ENCODE measurements around the gene PDP2. TPM values are rescaled to one million over a fixed set of nuclear protein-coding genes. Genes with fewer than 3 reads are reported as not detected.
A peak's percentile ranks its signal among the peaks of the same experiment; 100 is the strongest.

Gene PDP2
- total RNA-seq, 1 donor from 2014 or later = 18.0 TPM

- Mint-ChIP-seq H3K27me3 (ENCODE audit: low read depth) (peaks cover 70% of the 10 kb centered on the region), H3K4me1 (peaks cover 7% of the 10 kb centered on the region), H3K4me3 (no peak overlapping the region), H3K36me3 (ENCODE audit: low read depth) (no peaks in the 10 kb centered on the region), H3K9me3 (no peaks in the 10 kb centered on the region), H3K27ac (ENCODE audit: unreplicated experiment) (peak overlapping the region; percentile 19)
- no peak for DNase-seq (ENCODE audit: low read depth, low spot score)
- TF ChIP-seq, protein P1, sequence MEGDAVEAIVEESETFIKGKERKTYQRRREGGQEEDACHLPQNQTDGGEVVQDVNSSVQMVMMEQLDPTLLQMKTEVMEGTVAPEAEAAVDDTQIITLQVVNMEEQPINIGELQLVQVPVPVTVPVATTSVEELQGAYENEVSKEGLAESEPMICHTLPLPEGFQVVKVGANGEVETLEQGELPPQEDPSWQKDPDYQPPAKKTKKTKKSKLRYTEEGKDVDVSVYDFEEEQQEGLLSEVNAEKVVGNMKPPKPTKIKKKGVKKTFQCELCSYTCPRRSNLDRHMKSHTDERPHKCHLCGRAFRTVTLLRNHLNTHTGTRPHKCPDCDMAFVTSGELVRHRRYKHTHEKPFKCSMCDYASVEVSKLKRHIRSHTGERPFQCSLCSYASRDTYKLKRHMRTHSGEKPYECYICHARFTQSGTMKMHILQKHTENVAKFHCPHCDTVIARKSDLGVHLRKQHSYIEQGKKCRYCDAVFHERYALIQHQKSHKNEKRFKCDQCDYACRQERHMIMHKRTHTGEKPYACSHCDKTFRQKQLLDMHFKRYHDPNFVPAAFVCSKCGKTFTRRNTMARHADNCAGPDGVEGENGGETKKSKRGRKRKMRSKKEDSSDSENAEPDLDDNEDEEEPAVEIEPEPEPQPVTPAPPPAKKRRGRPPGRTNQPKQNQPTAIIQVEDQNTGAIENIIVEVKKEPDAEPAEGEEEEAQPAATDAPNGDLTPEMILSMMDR (conservative IDR thresholded peaks at IDR 0.05) = no peak
Measured at GRCh38 chr16:66923247-66923731, 43.0 kb downstream of the PDP2 start.

DNA sequence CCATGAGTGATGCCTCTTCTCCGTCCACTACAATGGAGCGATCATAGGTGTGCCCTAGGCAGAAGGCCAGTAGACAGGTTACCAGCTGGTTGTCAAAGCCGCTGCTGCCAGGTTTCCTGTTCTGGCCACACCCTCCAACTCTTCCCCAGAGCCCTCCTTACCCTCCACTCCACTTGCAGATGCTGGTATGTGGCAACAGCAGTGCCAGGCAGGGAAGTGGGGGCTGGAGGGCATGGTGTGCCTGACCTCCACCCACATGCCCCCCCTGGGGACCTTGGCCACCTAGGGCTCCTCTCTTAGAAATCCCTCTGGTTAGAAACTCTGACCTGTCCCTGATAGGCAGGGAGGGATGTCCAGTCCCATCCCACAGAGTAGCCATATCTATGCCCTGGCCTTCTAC lies 43.6 kb downstream of the PDP2 start:
- DNase-seq (ENCODE audit: low read depth, low spot score) = no peak
- Mint-ChIP-seq H3K27ac (ENCODE audit: unreplicated experiment) (no peak overlapping the region), H3K4me1 (peaks cover 7% of the 10 kb centered on the region), H3K9me3 (no peaks in the 10 kb centered on the region), H3K36me3 (ENCODE audit: low read depth) (no peaks in the 10 kb centered on the region), H3K4me3 (no peak overlapping the region), H3K27me3 (ENCODE audit: low read depth) (peaks cover 75% of the 10 kb centered on the region)
- TF ChIP-seq, protein P1 (conservative IDR thresholded peaks at IDR 0.05) = no peak

DNA sequence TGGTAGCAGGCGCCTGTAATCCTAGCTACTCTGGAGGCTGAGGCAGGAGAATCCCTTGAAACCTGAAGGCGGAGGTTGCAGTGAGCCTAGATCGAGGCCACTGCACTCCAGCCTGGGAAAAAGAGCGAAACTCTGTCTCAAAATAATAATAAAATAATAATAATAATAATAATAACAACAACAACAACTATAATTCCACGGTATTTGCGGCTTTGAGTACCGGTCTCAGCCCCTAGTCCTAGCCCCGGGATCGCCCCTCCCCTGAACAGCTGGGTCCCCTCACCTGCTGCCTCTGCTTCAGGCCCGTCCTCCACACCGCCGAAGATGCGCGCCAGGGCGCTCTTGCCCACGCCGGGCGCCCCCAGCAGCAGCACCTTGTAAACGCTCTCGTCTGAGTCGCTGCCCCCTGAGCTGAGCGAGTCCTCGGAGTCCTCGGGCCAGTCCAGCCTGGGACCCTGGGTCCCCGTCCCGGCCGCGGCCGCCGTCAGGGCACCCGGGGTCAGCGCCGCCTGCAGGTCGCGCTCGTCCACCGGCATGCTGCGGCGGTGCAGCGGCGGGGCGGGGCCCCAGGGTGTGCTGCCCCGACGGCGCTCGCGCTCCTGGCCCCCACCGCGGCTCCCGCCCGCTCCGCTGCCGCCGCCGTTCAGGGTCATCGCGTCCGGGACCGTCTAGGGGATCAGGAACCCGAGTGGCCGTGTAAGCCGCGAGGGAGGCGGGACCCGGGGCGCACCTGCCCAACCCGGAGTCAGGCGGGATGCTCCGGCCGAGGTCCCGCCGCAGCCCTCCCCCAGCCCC lies 44.4 kb downstream of the PDP2 start:
- TF ChIP-seq, protein P1 (conservative IDR thresholded peaks at IDR 0.05) = peak; percentile 56
- peak; percentile 43 for DNase-seq (ENCODE audit: low read depth, low spot score)
- no peak overlapping the region for H3K4me3 Mint-ChIP-seq
- no peak overlapping the region for H3K27ac Mint-ChIP-seq (ENCODE audit: unreplicated experiment)
- H3K4me1 Mint-ChIP-seq = peaks cover 7% of the 10 kb centered on the region
- no peaks in the 10 kb centered on the region for H3K9me3 Mint-ChIP-seq
- no peaks in the 10 kb centered on the region for H3K36me3 Mint-ChIP-seq (ENCODE audit: low read depth)
- H3K27me3 Mint-ChIP-seq (ENCODE audit: low read depth) = peaks cover 74% of the 10 kb centered on the region

DNA sequence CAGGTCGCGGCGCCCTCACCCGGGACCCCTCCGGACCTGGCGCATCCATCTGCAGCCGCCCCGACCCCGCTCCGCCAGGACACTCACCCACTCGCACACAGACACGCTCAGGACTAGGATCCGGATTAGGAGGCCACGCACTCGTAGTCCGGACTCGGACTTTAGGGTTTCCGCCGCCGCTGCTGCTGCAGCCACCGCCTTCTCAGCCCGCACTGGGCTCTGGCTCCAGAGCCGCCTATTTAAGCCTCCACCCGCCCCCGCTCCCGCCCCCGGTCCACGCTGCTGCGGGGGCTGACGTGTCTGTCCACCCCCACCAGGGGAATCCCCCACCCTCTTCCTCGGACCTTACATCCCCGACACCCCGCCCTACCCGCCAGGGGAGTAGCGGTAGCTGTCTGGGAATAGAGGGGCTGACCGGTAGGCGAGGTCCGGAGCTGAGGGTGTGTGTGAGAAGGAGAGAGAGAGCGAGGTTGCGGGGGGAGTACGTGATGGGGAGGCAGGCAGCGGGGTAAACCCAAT lies 45.1 kb downstream of the PDP2 start, which contains the start of gene RRAD:
Gene RRAD (minus strand): TSS at position 214 of the 519 bp plus-strand sequence. CDS start 356 bp downstream, outside the sequence.
- no peak for DNase-seq (ENCODE audit: low read depth, low spot score)

GRCh38 chr16:66926171-66926947 lies 46.0 kb downstream of the PDP2 start:
- Mint-ChIP-seq H3K27ac (ENCODE audit: unreplicated experiment) (no peak overlapping the region), H3K4me3 (peak overlapping the region; percentile 44), H3K9me3 (no peaks in the 10 kb centered on the region), H3K4me1 (peaks cover 7% of the 10 kb centered on the region), H3K27me3 (ENCODE audit: low read depth) (peaks cover 69% of the 10 kb centered on the region), H3K36me3 (ENCODE audit: low read depth) (no peaks in the 10 kb centered on the region)
- DNase-seq (ENCODE audit: low read depth, low spot score) = no peak
- TF ChIP-seq, protein P1 (conservative IDR thresholded peaks at IDR 0.05) = no peak

More for the DNA sequence above, 45.1 kb downstream of the PDP2 start, which contains the start of gene RRAD:
- Mint-ChIP-seq H3K36me3 (ENCODE audit: low read depth) (no peaks in the 10 kb centered on the region), H3K4me1 (peaks cover 7% of the 10 kb centered on the region), H3K27ac (ENCODE audit: unreplicated experiment) (no peak within 1 kb of the TSS), H3K9me3 (no peaks in the 10 kb centered on the region), H3K27me3 (ENCODE audit: low read depth) (peaks cover 74% of the 10 kb centered on the region), H3K4me3 (peak within 1 kb of the TSS; percentile 15)
- TF ChIP-seq, protein P1 (conservative IDR thresholded peaks at IDR 0.05) = no peak
